HG02943 (cell line): ENCODE measurements around the gene MAB21L2.

ENCODE experiments used
- ATAC-seq: cut with Tn5 transposase; IDR thresholded peaks from one replicate; pipeline ENCODE4 v1.9.1; 2021; ENCODE audit warnings: mild to moderate bottlenecking, low read depth, moderate library complexity; ENCODE audit not compliant: unreplicated experiment

MAB21L2 gene

GRCh38 chr4:150573534-150573933 is 8.4 kb upstream of the MAB21L2 start:
- ATAC-seq: no peak

GRCh38 chr4:150574678-150575077 is 7.3 kb upstream of the MAB21L2 start:
- ATAC-seq: no peak

- no peak for ATAC-seq
Measured at GRCh38 chr4:150577796-150578195, 4.2 kb upstream of the MAB21L2 start.

GRCh38 chr4:150578745-150579501 is 3.0 kb upstream of the MAB21L2 start:
- ATAC-seq: no peak

- ATAC-seq: no peak
Measured at GRCh38 chr4:150579551-150580234, 2.3 kb upstream of the MAB21L2 start.

GRCh38 chr4:150580306-150580705 is 1.6 kb upstream of the MAB21L2 start:
- no peak for ATAC-seq

GRCh38 chr4:150581056-150581605 is 820 bp upstream of the MAB21L2 start:
- ATAC-seq: no peak

- no peak for ATAC-seq
Measured at GRCh38 chr4:150581641-150582051, 305 bp upstream of the MAB21L2 start.

GRCh38 chr4:150582873-150583286 is 929 bp downstream of the MAB21L2 start:
- ATAC-seq: no peak

GRCh38 chr4:150583287-150584110 is 1.5 kb downstream of the MAB21L2 start:
- ATAC-seq: no peak

- ATAC-seq: no peak
Measured at GRCh38 chr4:150584111-150584915, 2.4 kb downstream of the MAB21L2 start.

GRCh38 chr4:150585611-150586010 is 3.7 kb downstream of the MAB21L2 start:
- no peak for ATAC-seq

- ATAC-seq: no peak
Measured at GRCh38 chr4:150586162-150586810, 4.3 kb downstream of the MAB21L2 start.

GRCh38 chr4:150588316-150588715 is 6.4 kb downstream of the MAB21L2 start:
- no peak for ATAC-seq

- no peak for ATAC-seq
Measured at GRCh38 chr4:150589157-150589556, 7.2 kb downstream of the MAB21L2 start.

GRCh38 chr4:150590631-150591030 is 8.7 kb downstream of the MAB21L2 start:
- no peak for ATAC-seq

- no peak for ATAC-seq
Measured at GRCh38 chr4:150591406-150591805, 9.5 kb downstream of the MAB21L2 start.

- ATAC-seq: no peak
Measured at GRCh38 chr4:150591904-150592303, 10.0 kb downstream of the MAB21L2 start.

- ATAC-seq: no peak
Measured at GRCh38 chr4:150593996-150594395, 12.0 kb downstream of the MAB21L2 start.

GRCh38 chr4:150598909-150599308 is 17.0 kb downstream of the MAB21L2 start:
- no peak for ATAC-seq
